GM12878 (cell line): ENCODE measurements around the gene EEIG2. TPM values are rescaled to one million over a fixed set of nuclear protein-coding genes. Genes with fewer than 3 reads are reported as not detected.

ENCODE experiments used
- ATAC-seq: fragments of 200-7000 bp; cut with Tn5 transposase; 3 replicates; pipeline ENCODE4 v1.9.1; 2020; ENCODE audit warnings: mild to moderate bottlenecking, moderate library complexity
- BruUV-seq: library from RNA; stranded (reverse); fragments of 400-500 nt; replicated peaks from 2 replicates; lab custom pipeline; 2021; lab: Mats Ljungman, UMichigan
- CTCF ChIA-PET: fragments of 300-600 bp; sonication (Branson Sonifier 250); formaldehyde crosslinking; extraction: SDS; loops from one replicate; lab custom pipeline; 2021; ENCODE audit warnings: inconsistent platforms; lab: Yijun Ruan, JAX
- POLR2A ChIA-PET: fragments of 350-600 bp; formaldehyde crosslinking; extraction: SDS; loops from one replicate; lab custom pipeline; 2021; ENCODE audit warnings: inconsistent platforms; lab: Charles Lee
- RAD21 ChIA-PET: fragments of 300-600 bp; sonication (Branson Sonifier 250); formaldehyde crosslinking; loops from one replicate; lab custom pipeline; 2023; ENCODE audit warnings: antibody characterized with exemption; ENCODE audit not compliant: unreplicated experiment; lab: Charles Lee
- SMC1A ChIA-PET: fragments of 300-600 bp; sonication (Branson Sonifier 250); formaldehyde crosslinking; loops from one replicate; lab custom pipeline; 2023; ENCODE audit not compliant: unreplicated experiment, uncharacterized antibody; lab: Charles Lee
- DNase-seq: peaks from one replicate; pipeline ENCODE4 v3.0.0-alpha.2; 2011; ENCODE audit warnings: low read depth, low spot score
- FAIRE-seq: peaks from 3 replicates; lab custom pipeline; 2011; peaks lifted over from hg19 to GRCh38; lab: Jason Lieb, UNC
- H2AFZ ChIP-seq: 2 replicates; pipeline ENCODE4 v1.6.0; 2011; ENCODE audit warnings: low read depth, low read length, control low read depth; ENCODE audit not compliant: control insufficient read depth
- H3K27ac ChIP-seq: 2 replicates; pipeline ENCODE4 v1.5.1; 2011; ENCODE audit warnings: control low read depth; ENCODE audit not compliant: control insufficient read depth, insufficient read depth
- H3K27me3 ChIP-seq, 2 experiments: replicated peaks in 1 of 2; 2 replicates each; pipeline versions ENCODE4 v1.6.0 to v1.6.1; 2011; ENCODE audit warnings: low read length in 1 of 2; ENCODE audit not compliant: control insufficient read depth in 2 of 2, insufficient read depth in 2 of 2
- H3K36me3 ChIP-seq, 2 experiments: 2 replicates each; pipeline ENCODE4 v1.5.1; 2011; ENCODE audit warnings: low read length in 1 of 2; ENCODE audit not compliant: control insufficient read depth in 2 of 2, insufficient read depth in 2 of 2
- H3K4me1 ChIP-seq: 2 replicates; pipeline ENCODE4 v1.6.1; 2011; ENCODE audit warnings: mild to moderate bottlenecking, low read length, moderate library complexity, mixed read lengths; ENCODE audit not compliant: control insufficient read depth, insufficient read depth
- H3K4me2 ChIP-seq: 2 replicates; pipeline ENCODE4 v1.6.0; 2011; ENCODE audit warnings: control low read depth; ENCODE audit not compliant: control insufficient read depth, insufficient read depth
- H3K4me3 ChIP-seq: fragments of 200-600 bp; sonication (generic); 2 replicates; pipeline ENCODE4 v1.5.1; 2016
- H3K79me2 ChIP-seq: 2 replicates; pipeline ENCODE4 v1.6.0; 2011; ENCODE audit warnings: low read length; ENCODE audit not compliant: control insufficient read depth, insufficient read depth
- H3K9ac ChIP-seq: 2 replicates; pipeline ENCODE4 v1.8.0; 2011; ENCODE audit warnings: low read length, control low read depth, mixed read lengths; ENCODE audit not compliant: control insufficient read depth, insufficient read depth
- H3K9me3 ChIP-seq: replicated peaks from 3 replicates; pipeline ENCODE4 v1.5.1; 2011; ENCODE audit warnings: mild to moderate bottlenecking, low read length; ENCODE audit not compliant: control insufficient read depth, insufficient read depth
- H4K20me1 ChIP-seq: 2 replicates; pipeline ENCODE4 v1.6.0; 2011; ENCODE audit not compliant: control insufficient read depth, insufficient read depth
- E2F4 ChIP-seq: IDR thresholded peaks from 2 replicates; pipeline ENCODE4 v1.6.1; 2012; ENCODE audit warnings: low read depth, low read length, improper control_type of control experiment
- EED ChIP-seq: sonication (generic); IDR thresholded peaks from 2 replicates; pipeline ENCODE4 v1.6.1; 2016; ENCODE audit warnings: antibody characterized with exemption, low read depth
- FOXM1 ChIP-seq: IDR thresholded peaks from 2 replicates; pipeline ENCODE4 v1.6.1; 2012; ENCODE audit warnings: low read depth, mild to moderate bottlenecking, inconsistent platforms, low read length, moderate library complexity
- IRF5 ChIP-seq: fragments of 450-650 bp; IDR thresholded peaks from 2 replicates; pipeline ENCODE4 v1.6.1; 2017; ENCODE audit warnings: borderline replicate concordance
- LARP7 ChIP-seq: fragments of 450-650 bp; IDR thresholded peaks from 2 replicates; pipeline ENCODE4 v1.6.1; 2017; ENCODE audit warnings: mild to moderate bottlenecking
- MLLT1 ChIP-seq: fragments of 450-650 bp; IDR thresholded peaks from 2 replicates; pipeline ENCODE4 v1.6.1; 2016; ENCODE audit warnings: mild to moderate bottlenecking
- NFIC ChIP-seq: IDR thresholded peaks from 2 replicates; pipeline ENCODE4 v1.6.1; 2012; ENCODE audit warnings: low read depth, mild to moderate bottlenecking, inconsistent platforms, low read length, moderate library complexity
- NFXL1 ChIP-seq: fragments of 450-650 bp; IDR thresholded peaks from 2 replicates; pipeline ENCODE4 v1.6.1; 2017; ENCODE audit warnings: antibody characterized with exemption, mild to moderate bottlenecking, borderline replicate concordance
- NRF1 ChIP-seq: conservative IDR thresholded peaks from 2 replicates; pipeline ENCODE4 v1.6.1; 2011; ENCODE audit warnings: mild to moderate bottlenecking, low read depth, low read length, improper control_type of control experiment
- REST ChIP-seq: IDR thresholded peaks from 2 replicates; pipeline ENCODE4 v1.6.1; 2012; ENCODE audit warnings: mild to moderate bottlenecking, low read depth, low read length
- WRNIP1 ChIP-seq: IDR thresholded peaks from 2 replicates; pipeline ENCODE4 v1.6.1; 2011; ENCODE audit warnings: low read depth, low read length, improper control_type of control experiment, borderline replicate concordance
- ZZZ3 ChIP-seq: IDR thresholded peaks from 2 replicates; pipeline ENCODE4 v1.6.1; 2011; ENCODE audit warnings: low read depth; ENCODE audit not compliant: control insufficient read depth, insufficient read length
- WGBS: methylation state at CpG from one replicate; pipeline ENCODE4 v1.1.6; 2016; ENCODE audit warnings: low lambda C conversion rate; ENCODE audit not compliant: insufficient replicate concordance, insufficient coverage; ENCODE audit errors: missing lambda C conversion rate; 5-methylcytosine and 5-hydroxymethylcytosine counted together
- in situ Hi-C: fragments of 300-500 bp; cut with MboI; formaldehyde crosslinking; loops from 9 replicates; pipeline ENCODE4 v1.14.3; 2018; ENCODE audit warnings: mixed read lengths
- intact Hi-C: fragments of 100-400 bp; cut with micrococcal nuclease; formaldehyde crosslinking; loops from one replicate; pipeline ENCODE4 v1.14.2; 2022; ENCODE audit not compliant: unreplicated experiment
- polyA plus RNA-seq, 11 experiments: library from polyadenylated mRNA; depleted of rRNA in 4 of 11; unstranded in 6 of 11; stranded (reverse) in 5 of 11; fragments of >200 nt; fragmentation: Nextera tagmentation in 4 of 11; fragmentation: Illumina TruSeq in 1 of 11; extraction: Ambion mirVana in 4 of 11; extraction: Trizol in 1 of 11; gene quantifications; 1 replicate in 1 of 11; 2 replicates in 10 of 11; pipeline versions ENCODE4 v1.2.1 to v1.2.3, GENCODE V29; 2011 to 2016; ENCODE audit warnings: inconsistent platforms in 2 of 11, missing spikeins in 2 of 11, low read depth in 1 of 11
- total RNA-seq, 4 experiments: library from RNA; depleted of rRNA in 3 of 4; stranded (reverse); fragments of >200 nt in 3 of 4; fragmentation: Illumina TruSeq in 1 of 4; extraction: Trizol in 1 of 4; gene quantifications; 2 replicates each; pipeline versions ENCODE4 v1.2.1 to v1.2.3, GENCODE V29; 2013 to 2021

The EEIG2 gene
- total and polyA plus RNA-seq, 10 of the 15 experiments (the other 5 are each of a cell fraction or from before 2014, with no cell fraction given): 1.4 to 17.2 (median 9.8) TPM

- TF ChIP-seq NFXL1: no peak
- TF ChIP-seq WRNIP1: 0 out of 2 replicates have a peak, but pooled peaks have one; percentile 64
- TF ChIP-seq NFIC: peak; percentile 45; the same call in 1 of the 2 replicates
- no peak for TF ChIP-seq EED
These were observed at the start of gene EEIG2 (continued) for GRCh38 chr1:108559215-108560186.

GRCh38 chr1:108511764-108512163, 48.1 kb upstream of the EEIG2 start:
- DNase-seq (no peak), ATAC-seq (no peak), FAIRE-seq (no peak)
- no peaks in the 10 kb centered on the region for H3K9me3 ChIP-seq
- no peak overlapping the region for H2AFZ ChIP-seq
- intact Hi-C loops (loop anchor here (1.0 to 5.0 kb wide), 5 partner anchors 50 to 386 kb away; partner anchors contain the start of gene PRPF38B), in situ Hi-C loops (loop anchor here (5.0 to 25.0 kb wide), 2 partner anchors 51 to 724 kb away; partner anchors contain the start of gene EEIG2)
- 67% methylated on average over 3 of the region's 3 CpGs for WGBS
- H4K20me1 ChIP-seq: no peaks in the 10 kb centered on the region
- CTCF ChIA-PET: interaction anchor here (0.7 to 13.5 kb wide), 17 partner anchors 10 to 731 kb away, joined by 3 to 258 read pairs (median 5); partner anchors contain the start of genes EEIG2, PRPF38B and SLC25A24
- H3K79me2 ChIP-seq: no peaks in the 10 kb centered on the region
- BruUV-seq: no TSS peak
- no peak overlapping the region for H3K9ac ChIP-seq
- POLR2A ChIA-PET: interaction anchor here (1.2 kb wide), 1 partner anchor 45 kb away, joined by 3 read pairs; no protein-coding TSS in a partner anchor
- RAD21 ChIA-PET: interaction anchor here (1.2 to 4.7 kb wide), 6 partner anchors 40 to 132 kb away, joined by 3 to 92 read pairs (median 10); partner anchors contain the start of gene EEIG2
- SMC1A ChIA-PET: interaction anchor here (1.1 to 9.8 kb wide), 11 partner anchors 10 to 730 kb away, joined by 3 to 161 read pairs (median 5); partner anchors contain the start of gene EEIG2
- H3K27ac ChIP-seq: no peak overlapping the region
- H3K27me3 ChIP-seq: no peaks in the 10 kb centered on the region
- no peaks in the 10 kb centered on the region for H3K4me1 ChIP-seq
- no peaks in the 10 kb centered on the region for H3K36me3 ChIP-seq
- no peak overlapping the region for H3K4me2 ChIP-seq
- no peak overlapping the region for H3K4me3 ChIP-seq
- no peak for TF ChIP-seq E2F4
- no peak for TF ChIP-seq REST
- no peak for TF ChIP-seq IRF5
- TF ChIP-seq FOXM1: no peak
- no peak for TF ChIP-seq WRNIP1
- TF ChIP-seq NRF1: no peak
- no peak for TF ChIP-seq LARP7
- TF ChIP-seq MLLT1: no peak
- no peak for TF ChIP-seq ZZZ3
